SK-N-SH treated with all-trans-retinoic acid at 6 μM for 48 hours (cell line): ENCODE data around the gene MYL6.
"Not testable (repeated sequence)": the region's sequence is repeated elsewhere in the genome, so short reads cannot be mapped to it uniquely, and the experiment has no call there.

Source experiments
- ATAC-seq: fragments of 200-7000 bp; cut with Tn5 transposase; 3 replicates; pipeline ENCODE4 v1.9.1; 2020; ENCODE audit warnings: mild to moderate bottlenecking, moderate library complexity
- ARNTL ChIP-seq: fragments of 450-650 bp; formaldehyde crosslinking; IDR thresholded peaks from 2 replicates; pipeline ENCODE4 v1.5.0; 2020; ENCODE audit warnings: low read depth, mild to moderate bottlenecking, moderate library complexity, borderline replicate concordance
- BACH2 ChIP-seq: fragments of 250-450 bp; sonication (Bioruptor Pico); IDR thresholded peaks from 2 replicates; pipeline ENCODE4 v1.9.0; 2021; ENCODE audit warnings: mild to moderate bottlenecking, borderline replicate concordance
- CREB5 ChIP-seq: fragments of 250-450 bp; sonication (Bioruptor Pico); IDR thresholded peaks from 2 replicates; pipeline ENCODE4 v1.5.1; 2020; ENCODE audit warnings: low read depth, mild to moderate bottlenecking, moderate library complexity
- CSDC2 ChIP-seq: fragments of 250-450 bp; sonication (Bioruptor Pico); IDR thresholded peaks from 2 replicates; pipeline ENCODE4 v1.5.0; 2020; ENCODE audit warnings: mild to moderate bottlenecking, moderate library complexity
- CSRNP3 ChIP-seq: fragments of 250-450 bp; sonication (Bioruptor Pico); IDR thresholded peaks from 2 replicates; pipeline ENCODE4 v1.5.1; 2021; ENCODE audit warnings: mild to moderate bottlenecking, moderate library complexity
- ISL1 ChIP-seq: fragments of 250-450 bp; sonication (Bioruptor Pico); IDR thresholded peaks from 2 replicates; pipeline ENCODE4 v2.1.2; 2022; ENCODE audit warnings: mild to moderate bottlenecking, moderate library complexity
- OSR1 ChIP-seq: fragments of 250-450 bp; sonication (Bioruptor Pico); IDR thresholded peaks from 2 replicates; pipeline ENCODE4 v1.8.0; 2022; ENCODE audit warnings: moderate library complexity, mild to moderate bottlenecking, inconsistent platforms
- PATZ1 ChIP-seq: fragments of 250-450 bp; sonication (Bioruptor Pico); IDR thresholded peaks from 2 replicates; pipeline ENCODE4 v1.8.0; 2020; ENCODE audit warnings: mild to moderate bottlenecking, moderate library complexity, borderline replicate concordance
- POU6F1 ChIP-seq: fragments of 250-450 bp; sonication (Bioruptor Pico); IDR thresholded peaks from 2 replicates; pipeline ENCODE4 v1.8.0; 2021; ENCODE audit warnings: low read depth, mild to moderate bottlenecking, moderate library complexity, borderline replicate concordance
- RARB ChIP-seq: fragments of 250-450 bp; sonication (Bioruptor Pico); IDR thresholded peaks from 2 replicates; pipeline ENCODE4 v1.8.0; 2021; ENCODE audit warnings: mild to moderate bottlenecking, moderate library complexity
- TCF4 ChIP-seq: fragments of 250-450 bp; sonication (Bioruptor Pico); IDR thresholded peaks from 2 replicates; pipeline ENCODE4 v1.8.0; 2021; ENCODE audit warnings: mild to moderate bottlenecking, moderate library complexity, borderline replicate concordance
- TOX ChIP-seq: fragments of 250-450 bp; sonication (Bioruptor Pico); IDR thresholded peaks from 2 replicates; pipeline ENCODE4 v1.8.0; 2021; ENCODE audit warnings: mild to moderate bottlenecking, moderate library complexity, borderline replicate concordance
- TSHZ2 ChIP-seq: fragments of 250-450 bp; sonication (Bioruptor Pico); IDR thresholded peaks from 2 replicates; pipeline ENCODE4 v1.5.0; 2020; ENCODE audit warnings: mild to moderate bottlenecking, moderate library complexity
- ZC3H10 ChIP-seq: fragments of 250-450 bp; sonication (Bioruptor Pico); IDR thresholded peaks from 2 replicates; pipeline ENCODE4 v1.5.1; 2021; ENCODE audit warnings: mild to moderate bottlenecking, moderate library complexity
- ZFP30 ChIP-seq: fragments of 450-650 bp; formaldehyde crosslinking; IDR thresholded peaks from 2 replicates; pipeline ENCODE4 v1.5.0; 2022; ENCODE audit warnings: mild to moderate bottlenecking, moderate library complexity
- ZNF565 ChIP-seq: fragments of 450-650 bp; formaldehyde crosslinking; conservative IDR thresholded peaks from 2 replicates; pipeline ENCODE4 v1.5.0; 2020; ENCODE audit warnings: low read depth, mild to moderate bottlenecking, moderate library complexity

Gene MYL6

GRCh38 chr12:56155256-56155845, 2.8 kb upstream of the MYL6 start:
- ATAC-seq = no peak
- TF ChIP-seq TOX = no peak
- TF ChIP-seq ISL1 (CRISPR knock-in tag) = no peak
- no peak for TF ChIP-seq OSR1 (CRISPR knock-in tag)

- ATAC-seq = not testable (repeated sequence)
Measured at GRCh38 chr12:56156464-56157200, 1.5 kb upstream of the MYL6 start.

- peak; percentile 58 for ATAC-seq
Measured at GRCh38 chr12:56157201-56158028, 744 bp upstream of the MYL6 start.

GRCh38 chr12:56158926-56159461, 835 bp downstream of the MYL6 start:
- no peak for TF ChIP-seq CSDC2 (CRISPR knock-in tag)
- no peak for TF ChIP-seq BACH2
- no peak for TF ChIP-seq CSRNP3 (CRISPR knock-in tag)
- no peak for TF ChIP-seq ARNTL (CRISPR knock-in tag)
- TF ChIP-seq POU6F1 (CRISPR knock-in tag) = no peak
- no peak for TF ChIP-seq RARB (CRISPR knock-in tag)
- no peak for TF ChIP-seq TCF4 (CRISPR knock-in tag)
- no peak for TF ChIP-seq ZNF565 (CRISPR knock-in tag)
- TF ChIP-seq CREB5 (CRISPR knock-in tag) = no peak
- no peak for TF ChIP-seq ZFP30 (CRISPR knock-in tag)
- TF ChIP-seq ZC3H10 = no peak
- no peak for TF ChIP-seq TSHZ2 (CRISPR knock-in tag)
- peak; percentile 57 for ATAC-seq

More at GRCh38 chr12:56157201-56158028, 744 bp upstream of the MYL6 start:
- TF ChIP-seq CSDC2 (CRISPR knock-in tag) (no peak), PATZ1 (CRISPR knock-in tag) (peak; percentile 73; the same call in 1 of the 2 replicates), ZC3H10 (no peak)
